HCT116 (cell line): ENCODE measurements around the gene SENP1. TPM values are rescaled to one million over a fixed set of nuclear protein-coding genes. Genes with fewer than 3 reads are reported as not detected.

ENCODE experiments used
- ATAC-seq: fragments of 200-7000 bp; cut with Tn5 transposase; 2 replicates; pipeline ENCODE4 v1.9.1; 2020; ENCODE audit warnings: mild to moderate bottlenecking, moderate library complexity
- BruUV-seq: library from RNA; stranded (reverse); fragments of 400-500 nt; replicated peaks from 2 replicates; lab custom pipeline; 2021; lab: Mats Ljungman, UMichigan
- CTCF ChIA-PET: fragments of 300-600 bp; sonication (Branson Sonifier 250); formaldehyde crosslinking; loops from one replicate; lab custom pipeline; 2021; ENCODE audit warnings: antibody characterized with exemption; lab: Charles Lee
- POLR2A ChIA-PET: fragments of 300-600, 350-600 bp; sonication (Branson Sonifier 250); formaldehyde crosslinking; loops from one replicate; lab custom pipeline; 2021; ENCODE audit warnings: antibody characterized with exemption; lab: Charles Lee
- RAD21 ChIA-PET, 2 experiments: fragments of 300-600 bp; sonication (Branson Sonifier 250); formaldehyde crosslinking; loops; one replicate each; lab custom pipeline; 2023; ENCODE audit warnings: low total read pairs in 2 of 2; ENCODE audit not compliant: uncharacterized antibody in 2 of 2, unreplicated experiment in 2 of 2, low non-redundant PET in 1 of 2; lab: Charles Lee
- DNase-seq: peaks from one replicate; pipeline ENCODE4 v3.0.0-alpha.2; 2010; ENCODE audit warnings: low read depth, low spot score
- H2AFZ ChIP-seq: fragments of 200-600 bp; shearing (Covaris generic), sonication (generic); 2 replicates; pipeline ENCODE4 v1.6.1; 2017; ENCODE audit warnings: low read depth, mixed run types, mixed read lengths, antibody characterized with exemption, low read length; ENCODE audit not compliant: poor library complexity, severe bottlenecking
- H3K27ac ChIP-seq: 2 replicates; pipeline ENCODE4 v1.5.1; 2012; ENCODE audit warnings: low read depth, low read length
- H3K27me3 ChIP-seq: fragments of 200-600 bp; sonication (generic); 2 replicates; pipeline ENCODE4 v1.6.1; 2016; ENCODE audit warnings: mixed run types, low read length, mixed read lengths; ENCODE audit not compliant: insufficient read depth
- H3K36me3 ChIP-seq, 2 experiments: fragments of 200-500 bp in 1 of 2; fragments of 200-600 bp in 1 of 2; sonication (Bioruptor generic) in 1 of 2; sonication (generic) in 1 of 2; 2 replicates each; pipeline versions ENCODE4 v1.5.1 to v1.6.1; 2014 to 2016; ENCODE audit warnings: low read length in 2 of 2, inconsistent platforms in 1 of 2, mixed read lengths in 1 of 2, mixed run types in 1 of 2; ENCODE audit not compliant: insufficient read depth in 2 of 2, control insufficient read depth in 1 of 2
- H3K4me1 ChIP-seq, 2 experiments: fragments of 200-600 bp in 1 of 2; sonication (generic) in 1 of 2; 2 replicates each; pipeline versions ENCODE4 v1.5.1 to v1.6.1; 2012 to 2017; ENCODE audit warnings: low read length in 2 of 2, inconsistent platforms in 1 of 2, mild to moderate bottlenecking in 1 of 2, mixed read lengths in 1 of 2, mixed run types in 1 of 2, moderate library complexity in 1 of 2; ENCODE audit not compliant: insufficient read depth in 2 of 2, control insufficient read depth in 1 of 2
- H3K4me2 ChIP-seq: fragments of 200-600 bp; sonication (generic); 2 replicates; pipeline ENCODE4 v1.6.1; 2017; ENCODE audit warnings: mixed run types, low read length, mixed read lengths
- H3K4me3 ChIP-seq, 2 experiments: fragments of 200-600 bp in 1 of 2; sonication (generic) in 1 of 2; replicated peaks in 1 of 2; 2 replicates each; pipeline ENCODE4 v1.5.1; 2011 to 2016; ENCODE audit warnings: low read length in 2 of 2, control low read depth in 1 of 2, low read depth in 1 of 2, mild to moderate bottlenecking in 1 of 2, mixed read lengths in 1 of 2, mixed run types in 1 of 2
- H3K79me2 ChIP-seq: fragments of 200-600 bp; sonication (generic); 2 replicates; pipeline ENCODE4 v1.6.1; 2017; ENCODE audit warnings: mild to moderate bottlenecking, mixed run types, low read length, moderate library complexity, mixed read lengths; ENCODE audit not compliant: insufficient read depth
- H3K9ac ChIP-seq: fragments of 200-600 bp; sonication (generic); 2 replicates; pipeline ENCODE4 v1.6.1; 2016; ENCODE audit warnings: low read length, mixed read lengths
- H3K9me2 ChIP-seq: fragments of 200-600 bp; sonication (generic), shearing (Covaris generic); 2 replicates; pipeline ENCODE4 v1.6.1; 2017; ENCODE audit warnings: mixed run types, mild to moderate bottlenecking, moderate library complexity; ENCODE audit not compliant: insufficient read depth
- H3K9me3 ChIP-seq, 2 experiments: fragments of 200-500 bp in 1 of 2; fragments of 200-600 bp in 1 of 2; sonication (Bioruptor generic) in 1 of 2; sonication (generic) in 1 of 2; 2 replicates each; pipeline ENCODE4 v1.6.1; 2014 to 2017; ENCODE audit warnings: low read length in 2 of 2, mixed read lengths in 2 of 2, inconsistent platforms in 1 of 2, low read depth in 1 of 2, mild to moderate bottlenecking in 1 of 2, mixed run types in 1 of 2, moderate library complexity in 1 of 2; ENCODE audit not compliant: control insufficient read depth in 1 of 2, insufficient read depth in 1 of 2
- H4K20me1 ChIP-seq: fragments of 200-600 bp; sonication (generic), shearing (Covaris generic); 2 replicates; pipeline ENCODE4 v1.6.1; 2017; ENCODE audit warnings: mixed run types, mild to moderate bottlenecking, moderate library complexity; ENCODE audit not compliant: insufficient read depth
- MAX ChIP-seq: IDR thresholded peaks from 2 replicates; pipeline ENCODE4 v1.6.1; 2012
- RAD21 ChIP-seq: IDR thresholded peaks from 2 replicates; pipeline ENCODE4 v1.6.1; 2012; ENCODE audit warnings: low read depth, mild to moderate bottlenecking
- REST ChIP-seq: IDR thresholded peaks from 2 replicates; pipeline ENCODE4 v1.6.1; 2012; ENCODE audit warnings: low read depth
- SRF ChIP-seq: IDR thresholded peaks from 2 replicates; pipeline ENCODE4 v1.6.1; 2012; ENCODE audit warnings: low read depth
- ZNF274 ChIP-seq: fragments of 200-500 bp; sonication (Bioruptor generic); IDR thresholded peaks from 2 replicates; pipeline ENCODE4 v1.6.1; 2014; ENCODE audit warnings: mild to moderate bottlenecking, low read depth, low read length, inconsistent platforms
- intact Hi-C: fragments of 100-400 bp; cut with micrococcal nuclease; formaldehyde crosslinking; loops from 2 replicates; pipeline ENCODE4 v1.10.0; 2022
- total RNA-seq: library from RNA; stranded (reverse); gene quantifications from one replicate; pipeline ENCODE4 v1.2.1, GENCODE V29; 2021; ENCODE audit not compliant: unreplicated experiment
- TF ChIP-seq, protein P1 (sequence below): IDR thresholded peaks from 2 replicates; pipeline ENCODE4 v1.6.1; 2011; ENCODE audit warnings: mild to moderate bottlenecking, low read length, moderate library complexity; ENCODE audit not compliant: insufficient replicate concordance; ENCODE audit errors: extremely low read depth
- TF ChIP-seq, protein P2 (sequence below), 3 experiments: fragments of 200-600 bp in 1 of 3; sonication (generic) in 1 of 3; IDR thresholded peaks in 2 of 3; conservative IDR thresholded peaks in 1 of 3; 2 replicates each; pipeline ENCODE4 v1.5.1; 2012 to 2017; ENCODE audit warnings: low read depth in 2 of 3, low read length in 2 of 3, antibody characterized with exemption in 1 of 3, borderline replicate concordance in 1 of 3, control low read depth in 1 of 3, mild to moderate bottlenecking in 1 of 3, mixed read lengths in 1 of 3, mixed run types in 1 of 3, moderate library complexity in 1 of 3; ENCODE audit not compliant: insufficient read depth in 1 of 3

SENP1 gene
- total RNA-seq, 1 experiment from 2014 or later, result 17.7 TPM

DNA sequence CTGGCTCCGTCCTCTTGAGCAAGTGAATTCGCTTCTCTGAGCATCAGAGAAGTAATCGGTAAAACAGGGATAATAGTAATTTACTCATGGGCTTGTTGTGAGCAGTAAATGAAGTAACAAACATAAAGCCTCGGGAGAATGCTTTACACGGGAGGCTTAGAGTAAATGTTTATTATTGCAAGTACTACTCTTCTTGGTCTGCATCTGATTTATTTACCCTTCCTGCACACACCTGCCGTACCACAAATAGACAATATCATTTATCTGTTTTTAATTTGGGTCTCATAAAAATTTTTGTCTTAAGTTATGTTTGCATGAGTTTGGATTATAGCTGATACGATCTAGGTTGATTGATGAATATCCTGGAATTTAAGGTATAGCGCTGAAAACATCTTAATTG is 93.8 kb downstream of the SENP1 start:
- H4K20me1 ChIP-seq, result no peaks in the 10 kb centered on the region
- ChIA-PET POLR2A (no interaction called here), RAD21 (no interaction called here), CTCF (no interaction called here)
- no peak overlapping the region for H3K4me3 ChIP-seq
- no peaks in the 10 kb centered on the region for H3K9me2 ChIP-seq
- H3K4me1 ChIP-seq, result no peaks in the 10 kb centered on the region
- H3K27ac ChIP-seq, result no peak overlapping the region
- no peak overlapping the region for H2AFZ ChIP-seq
- no TSS peak for BruUV-seq
- H3K36me3 ChIP-seq, result no peaks in the 10 kb centered on the region
- ATAC-seq (no peak), DNase-seq (no peak)
- H3K27me3 ChIP-seq, result peaks cover 20% of the 10 kb centered on the region; the same call in 1 of the 2 replicates
- TF ChIP-seq, protein P1, sequence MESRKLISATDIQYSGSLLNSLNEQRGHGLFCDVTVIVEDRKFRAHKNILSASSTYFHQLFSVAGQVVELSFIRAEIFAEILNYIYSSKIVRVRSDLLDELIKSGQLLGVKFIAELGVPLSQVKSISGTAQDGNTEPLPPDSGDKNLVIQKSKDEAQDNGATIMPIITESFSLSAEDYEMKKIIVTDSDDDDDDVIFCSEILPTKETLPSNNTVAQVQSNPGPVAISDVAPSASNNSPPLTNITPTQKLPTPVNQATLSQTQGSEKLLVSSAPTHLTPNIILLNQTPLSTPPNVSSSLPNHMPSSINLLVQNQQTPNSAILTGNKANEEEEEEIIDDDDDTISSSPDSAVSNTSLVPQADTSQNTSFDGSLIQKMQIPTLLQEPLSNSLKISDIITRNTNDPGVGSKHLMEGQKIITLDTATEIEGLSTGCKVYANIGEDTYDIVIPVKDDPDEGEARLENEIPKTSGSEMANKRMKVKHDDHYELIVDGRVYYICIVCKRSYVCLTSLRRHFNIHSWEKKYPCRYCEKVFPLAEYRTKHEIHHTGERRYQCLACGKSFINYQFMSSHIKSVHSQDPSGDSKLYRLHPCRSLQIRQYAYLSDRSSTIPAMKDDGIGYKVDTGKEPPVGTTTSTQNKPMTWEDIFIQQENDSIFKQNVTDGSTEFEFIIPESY, result no peak
- TF ChIP-seq, protein P2, sequence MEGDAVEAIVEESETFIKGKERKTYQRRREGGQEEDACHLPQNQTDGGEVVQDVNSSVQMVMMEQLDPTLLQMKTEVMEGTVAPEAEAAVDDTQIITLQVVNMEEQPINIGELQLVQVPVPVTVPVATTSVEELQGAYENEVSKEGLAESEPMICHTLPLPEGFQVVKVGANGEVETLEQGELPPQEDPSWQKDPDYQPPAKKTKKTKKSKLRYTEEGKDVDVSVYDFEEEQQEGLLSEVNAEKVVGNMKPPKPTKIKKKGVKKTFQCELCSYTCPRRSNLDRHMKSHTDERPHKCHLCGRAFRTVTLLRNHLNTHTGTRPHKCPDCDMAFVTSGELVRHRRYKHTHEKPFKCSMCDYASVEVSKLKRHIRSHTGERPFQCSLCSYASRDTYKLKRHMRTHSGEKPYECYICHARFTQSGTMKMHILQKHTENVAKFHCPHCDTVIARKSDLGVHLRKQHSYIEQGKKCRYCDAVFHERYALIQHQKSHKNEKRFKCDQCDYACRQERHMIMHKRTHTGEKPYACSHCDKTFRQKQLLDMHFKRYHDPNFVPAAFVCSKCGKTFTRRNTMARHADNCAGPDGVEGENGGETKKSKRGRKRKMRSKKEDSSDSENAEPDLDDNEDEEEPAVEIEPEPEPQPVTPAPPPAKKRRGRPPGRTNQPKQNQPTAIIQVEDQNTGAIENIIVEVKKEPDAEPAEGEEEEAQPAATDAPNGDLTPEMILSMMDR (IDR thresholded peaks at IDR 0.05 in 2 of 3, conservative IDR thresholded peaks at IDR 0.05 in 1 of 3; ENCODE audit: borderline replicate concordance in 1 of 3, insufficient read depth in 1 of 3, low read depth in 2 of 3, low read length in 2 of 3), result no peak
- TF ChIP-seq ZNF274 (no peak), SRF (no peak), REST (no peak), MAX (no peak), RAD21 (no peak)
- no peaks in the 10 kb centered on the region for H3K9me3 ChIP-seq
- no peaks in the 10 kb centered on the region for H3K79me2 ChIP-seq
- intact Hi-C loops, result no loop called here
- H3K9ac ChIP-seq, result no peak overlapping the region
- H3K4me2 ChIP-seq, result no peak overlapping the region
